HTERT RPE-1 (cell line): ENCODE data around the gene SMCO2.

ENCODE experiments used
- in situ Hi-C: fragments of 300-500 bp; cut with MboI; formaldehyde crosslinking; loops from 4 replicates; pipeline ENCODE4 v1.14.3; 2020; ENCODE audit warnings: low sequenced_read_pairs

Gene SMCO2

DNA sequence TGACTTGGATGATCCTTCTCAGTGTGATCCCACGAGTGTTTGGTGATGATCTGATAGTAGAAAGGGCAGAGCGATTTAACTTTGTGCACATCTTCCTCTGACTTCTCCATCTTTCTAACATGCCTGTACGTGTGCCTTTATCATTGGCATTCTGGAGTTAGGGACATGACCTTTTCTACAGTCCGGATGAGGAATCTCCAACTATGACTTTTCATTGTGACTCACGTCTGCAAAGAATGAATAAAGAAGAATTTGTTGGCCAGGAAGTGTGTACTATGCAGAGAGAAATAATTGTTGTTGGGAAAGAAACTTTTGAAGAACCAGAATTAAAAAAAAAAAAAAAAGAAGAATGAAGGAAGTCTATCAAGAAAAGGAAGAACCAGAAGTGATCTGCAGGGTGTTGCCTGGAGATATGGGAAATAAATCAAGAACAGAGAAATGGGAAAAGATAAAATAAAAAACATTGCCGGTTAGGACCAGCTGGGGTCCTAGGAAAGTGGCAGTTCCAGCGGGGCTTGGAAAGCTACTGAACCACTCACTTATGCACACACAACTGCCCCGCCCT, 102.8 kb downstream of the SMCO2 start:
- in situ Hi-C loops = no loop called here

DNA sequence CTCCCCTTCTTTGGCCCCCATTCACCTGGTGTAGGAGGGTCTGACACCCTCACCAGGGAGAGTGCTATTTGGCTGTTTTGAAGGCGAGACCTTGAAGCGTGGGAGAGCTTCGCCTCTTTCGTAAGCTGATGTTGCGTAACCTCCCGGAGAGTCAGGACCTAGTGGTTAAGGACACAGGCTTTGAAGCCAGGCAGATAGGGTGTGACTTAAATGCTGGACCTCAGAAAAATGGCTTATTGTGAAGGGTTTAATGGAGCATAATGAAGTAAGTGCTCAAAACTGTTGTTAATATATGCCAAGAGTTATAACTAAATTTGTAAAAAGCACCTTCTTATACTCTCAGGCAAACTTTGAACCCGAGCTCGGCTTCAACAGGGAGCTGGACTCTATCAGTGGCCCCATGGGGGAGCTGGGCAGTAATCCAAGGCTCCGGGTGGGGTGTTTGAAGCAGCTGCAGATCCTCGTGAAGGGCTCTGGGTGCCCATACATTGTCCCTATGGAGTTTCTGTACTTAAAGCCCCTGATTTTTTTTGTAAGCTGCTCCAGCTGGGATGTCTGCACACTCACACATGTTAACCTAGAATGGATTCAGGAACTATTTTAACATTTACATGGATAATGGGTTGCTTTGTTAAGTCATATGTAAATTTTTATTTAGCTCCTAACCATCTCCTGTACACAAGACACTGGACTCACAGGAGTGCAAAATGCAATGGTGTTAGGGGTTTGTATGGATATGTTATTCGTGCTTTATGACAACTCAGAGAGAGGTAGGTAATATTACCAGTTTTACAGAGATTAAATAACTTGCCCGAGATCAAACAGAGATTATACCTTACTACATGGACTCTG, 103.5 kb downstream of the SMCO2 start:
- in situ Hi-C loops = no loop called here

DNA sequence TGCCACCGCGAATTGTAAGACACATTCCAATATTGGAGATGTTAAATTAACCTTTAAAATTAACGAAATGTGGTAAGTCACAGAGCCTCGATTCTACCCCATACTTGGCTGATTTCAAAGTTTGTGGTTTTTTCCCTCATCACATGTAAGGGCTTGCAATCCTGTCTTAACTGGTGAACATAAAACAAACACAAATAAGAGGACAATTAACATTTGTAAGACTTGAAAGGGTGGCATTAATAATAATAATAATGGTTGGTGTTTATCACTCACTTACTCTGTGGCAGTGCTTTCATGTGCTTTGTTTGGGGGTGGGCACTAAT, 104.1 kb downstream of the SMCO2 start:
- in situ Hi-C loops = no loop called here

- in situ Hi-C loops = no loop called here
Observed at GRCh38 chr12:27551172-27551840, 104.8 kb downstream of the SMCO2 start.
